HEK293 (cell line): Measurements from ENCODE around the gene TSPEAR.
"Not testable (repeated sequence)": the region's sequence is repeated elsewhere in the genome, so short reads cannot be mapped to it uniquely, and the experiment has no call there.

Experiments used
- ZSCAN16 ChIP-seq: fragments of 450-650 bp; formaldehyde crosslinking; IDR thresholded peaks from 2 replicates; pipeline ENCODE4 v1.5.1; 2016; ENCODE audit warnings: missing biosample characterization, missing genetic modification characterization
- TF ChIP-seq, protein P1 (sequence below): fragments of 450-650 bp; formaldehyde crosslinking; IDR thresholded peaks from 2 replicates; pipeline ENCODE4 v1.5.1; 2016; ENCODE audit warnings: missing biosample characterization, missing genetic modification characterization
- TF ChIP-seq, protein P2 (sequence below): fragments of 450-650 bp; formaldehyde crosslinking; IDR thresholded peaks from 2 replicates; pipeline ENCODE4 v1.5.1; 2016; ENCODE audit warnings: missing biosample characterization, missing genetic modification characterization, borderline replicate concordance

DNA sequence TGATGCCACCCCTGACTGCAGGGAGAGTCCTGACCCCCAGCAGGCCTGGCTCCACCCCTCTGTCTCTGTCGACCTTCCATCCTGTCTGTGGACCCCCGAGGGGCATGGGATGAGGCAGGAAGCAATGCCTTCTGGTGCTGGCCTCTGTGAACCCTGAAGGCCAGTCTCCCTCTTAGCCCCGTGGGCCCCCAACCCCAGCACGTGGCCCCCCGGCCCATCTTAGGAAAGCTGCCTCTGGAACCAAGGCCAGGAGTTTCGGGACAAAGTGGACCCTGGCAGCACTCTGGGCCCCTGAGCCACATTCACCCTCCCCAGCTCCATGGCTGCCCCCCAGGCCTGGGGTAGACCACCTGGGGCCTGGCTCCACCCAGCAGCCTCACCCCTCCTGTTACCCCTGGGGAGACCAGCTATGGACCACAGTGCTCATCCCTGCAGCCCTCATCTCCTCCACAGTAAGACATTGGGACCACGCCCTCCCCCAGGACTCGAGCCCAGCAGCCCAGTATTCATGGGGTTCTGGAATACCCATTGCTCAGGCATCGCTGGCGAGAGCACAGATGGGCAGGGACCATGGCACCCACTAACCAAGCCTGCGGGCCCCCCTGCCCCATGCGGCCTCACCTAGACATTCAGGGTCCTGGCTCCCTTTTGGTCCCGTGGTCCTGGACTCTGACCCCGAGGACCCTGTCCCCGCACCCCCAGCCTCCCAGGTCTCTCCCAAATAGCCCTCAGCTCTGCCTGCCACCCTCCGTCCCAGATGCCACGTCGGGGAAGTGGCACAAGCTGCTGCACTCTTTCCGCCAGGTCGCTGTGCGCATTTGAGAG lies 72.7 kb downstream of the TSPEAR start:
- TF ChIP-seq, protein P1, sequence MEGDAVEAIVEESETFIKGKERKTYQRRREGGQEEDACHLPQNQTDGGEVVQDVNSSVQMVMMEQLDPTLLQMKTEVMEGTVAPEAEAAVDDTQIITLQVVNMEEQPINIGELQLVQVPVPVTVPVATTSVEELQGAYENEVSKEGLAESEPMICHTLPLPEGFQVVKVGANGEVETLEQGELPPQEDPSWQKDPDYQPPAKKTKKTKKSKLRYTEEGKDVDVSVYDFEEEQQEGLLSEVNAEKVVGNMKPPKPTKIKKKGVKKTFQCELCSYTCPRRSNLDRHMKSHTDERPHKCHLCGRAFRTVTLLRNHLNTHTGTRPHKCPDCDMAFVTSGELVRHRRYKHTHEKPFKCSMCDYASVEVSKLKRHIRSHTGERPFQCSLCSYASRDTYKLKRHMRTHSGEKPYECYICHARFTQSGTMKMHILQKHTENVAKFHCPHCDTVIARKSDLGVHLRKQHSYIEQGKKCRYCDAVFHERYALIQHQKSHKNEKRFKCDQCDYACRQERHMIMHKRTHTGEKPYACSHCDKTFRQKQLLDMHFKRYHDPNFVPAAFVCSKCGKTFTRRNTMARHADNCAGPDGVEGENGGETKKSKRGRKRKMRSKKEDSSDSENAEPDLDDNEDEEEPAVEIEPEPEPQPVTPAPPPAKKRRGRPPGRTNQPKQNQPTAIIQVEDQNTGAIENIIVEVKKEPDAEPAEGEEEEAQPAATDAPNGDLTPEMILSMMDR = not testable (repeated sequence)
- TF ChIP-seq ZSCAN16 (tag by site-specific recombination) = not testable (repeated sequence)
- TF ChIP-seq, protein P2, sequence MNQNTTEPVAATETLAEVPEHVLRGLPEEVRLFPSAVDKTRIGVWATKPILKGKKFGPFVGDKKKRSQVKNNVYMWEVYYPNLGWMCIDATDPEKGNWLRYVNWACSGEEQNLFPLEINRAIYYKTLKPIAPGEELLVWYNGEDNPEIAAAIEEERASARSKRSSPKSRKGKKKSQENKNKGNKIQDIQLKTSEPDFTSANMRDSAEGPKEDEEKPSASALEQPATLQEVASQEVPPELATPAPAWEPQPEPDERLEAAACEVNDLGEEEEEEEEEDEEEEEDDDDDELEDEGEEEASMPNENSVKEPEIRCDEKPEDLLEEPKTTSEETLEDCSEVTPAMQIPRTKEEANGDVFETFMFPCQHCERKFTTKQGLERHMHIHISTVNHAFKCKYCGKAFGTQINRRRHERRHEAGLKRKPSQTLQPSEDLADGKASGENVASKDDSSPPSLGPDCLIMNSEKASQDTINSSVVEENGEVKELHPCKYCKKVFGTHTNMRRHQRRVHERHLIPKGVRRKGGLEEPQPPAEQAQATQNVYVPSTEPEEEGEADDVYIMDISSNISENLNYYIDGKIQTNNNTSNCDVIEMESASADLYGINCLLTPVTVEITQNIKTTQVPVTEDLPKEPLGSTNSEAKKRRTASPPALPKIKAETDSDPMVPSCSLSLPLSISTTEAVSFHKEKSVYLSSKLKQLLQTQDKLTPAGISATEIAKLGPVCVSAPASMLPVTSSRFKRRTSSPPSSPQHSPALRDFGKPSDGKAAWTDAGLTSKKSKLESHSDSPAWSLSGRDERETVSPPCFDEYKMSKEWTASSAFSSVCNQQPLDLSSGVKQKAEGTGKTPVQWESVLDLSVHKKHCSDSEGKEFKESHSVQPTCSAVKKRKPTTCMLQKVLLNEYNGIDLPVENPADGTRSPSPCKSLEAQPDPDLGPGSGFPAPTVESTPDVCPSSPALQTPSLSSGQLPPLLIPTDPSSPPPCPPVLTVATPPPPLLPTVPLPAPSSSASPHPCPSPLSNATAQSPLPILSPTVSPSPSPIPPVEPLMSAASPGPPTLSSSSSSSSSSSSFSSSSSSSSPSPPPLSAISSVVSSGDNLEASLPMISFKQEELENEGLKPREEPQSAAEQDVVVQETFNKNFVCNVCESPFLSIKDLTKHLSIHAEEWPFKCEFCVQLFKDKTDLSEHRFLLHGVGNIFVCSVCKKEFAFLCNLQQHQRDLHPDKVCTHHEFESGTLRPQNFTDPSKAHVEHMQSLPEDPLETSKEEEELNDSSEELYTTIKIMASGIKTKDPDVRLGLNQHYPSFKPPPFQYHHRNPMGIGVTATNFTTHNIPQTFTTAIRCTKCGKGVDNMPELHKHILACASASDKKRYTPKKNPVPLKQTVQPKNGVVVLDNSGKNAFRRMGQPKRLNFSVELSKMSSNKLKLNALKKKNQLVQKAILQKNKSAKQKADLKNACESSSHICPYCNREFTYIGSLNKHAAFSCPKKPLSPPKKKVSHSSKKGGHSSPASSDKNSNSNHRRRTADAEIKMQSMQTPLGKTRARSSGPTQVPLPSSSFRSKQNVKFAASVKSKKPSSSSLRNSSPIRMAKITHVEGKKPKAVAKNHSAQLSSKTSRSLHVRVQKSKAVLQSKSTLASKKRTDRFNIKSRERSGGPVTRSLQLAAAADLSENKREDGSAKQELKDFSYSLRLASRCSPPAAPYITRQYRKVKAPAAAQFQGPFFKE (tag by site-specific recombination) = not testable (repeated sequence)
